Kidney (tissue), 14 donors: Measurements from ENCODE around the gene ZNF511. TPM values are rescaled to one million over a fixed set of nuclear protein-coding genes. Genes with fewer than 3 reads are reported as not detected.

Source experiments
- DNase-seq, 5 donors: peaks; one replicate each; pipeline ENCODE4 v3.0.0-alpha.2; 2013 to 2020
- FAIRE-seq: peaks from 2 replicates; lab custom pipeline; 2012; peaks lifted over from hg19 to GRCh38; lab: Jason Lieb, UNC
- H3K27ac ChIP-seq, 2 donors: one replicate each; pipeline ENCODE4 v1.7.0; 2013; ENCODE audit warnings: low read depth in 2 of 2, low read length in 2 of 2, inconsistent platforms in 1 of 2
- H3K27me3 ChIP-seq: one replicate; pipeline ENCODE4 v1.7.1; 2013; ENCODE audit warnings: low read length, inconsistent platforms; ENCODE audit not compliant: control insufficient read depth, insufficient read depth
- H3K36me3 ChIP-seq, 3 donors: one replicate each; pipeline versions ENCODE4 v1.7.0 to v1.7.1; 2013; ENCODE audit warnings: low read length in 3 of 3, control low read depth in 1 of 3, inconsistent platforms in 1 of 3; ENCODE audit not compliant: insufficient read depth in 3 of 3, control insufficient read depth in 2 of 3
- H3K4me1 ChIP-seq, 3 donors: one replicate each; pipeline versions ENCODE4 v1.7.0 to v1.7.1; 2013; ENCODE audit warnings: low read length in 3 of 3, inconsistent platforms in 1 of 3, low read depth in 1 of 3; ENCODE audit not compliant: control insufficient read depth in 2 of 3, insufficient read depth in 2 of 3
- H3K4me3 ChIP-seq, 3 donors: one replicate each; pipeline versions ENCODE4 v1.7.0 to v1.8.1; 2013; ENCODE audit warnings: low read length in 3 of 3, control low read depth in 1 of 3, inconsistent platforms in 1 of 3
- H3K9ac ChIP-seq, 3 donors: one replicate each; pipeline versions ENCODE4 v1.7.0 to v1.7.1; 2013; ENCODE audit warnings: low read length in 3 of 3, control low read depth in 1 of 3, inconsistent platforms in 1 of 3
- H3K9me3 ChIP-seq, 3 donors: one replicate each; pipeline versions ENCODE4 v1.7.0 to v1.7.1; 2013; ENCODE audit warnings: low read length in 3 of 3, control low read depth in 1 of 3, inconsistent platforms in 1 of 3; ENCODE audit not compliant: control insufficient read depth in 2 of 3, insufficient read depth in 1 of 3
- CTCF ChIP-seq: IDR thresholded peaks from 3 replicates; pipeline ENCODE4 v1.5.1; 2012; ENCODE audit warnings: mild to moderate bottlenecking, moderate library complexity, borderline replicate concordance; ENCODE audit not compliant: insufficient read depth; ENCODE audit errors: extremely low read depth
- intact Hi-C: fragments of 100-400 bp; cut with DNase I; formaldehyde crosslinking; loops from one replicate; pipeline ENCODE4 v1.11.1; 2022
- polyA plus RNA-seq: library from polyadenylated mRNA; stranded (reverse); fragments of 350-450 nt; fragmentation: Illumina TruSeq; extraction: RNeasy Lipid Tissue Mini Kit (QIAGEN cat#74804); gene quantifications from one replicate; pipeline ENCODE4 v1.2.3, GENCODE V29; 2014; ENCODE audit warnings: low read depth, low replicate concordance; ENCODE audit not compliant: insufficient read depth
- total RNA-seq: library from RNA; stranded (reverse); fragmentation: NEBNext Ultra II Directional; extraction: Animal tissue kit (Norgen Biotek cat#: 25700); gene quantifications from one replicate; pipeline ENCODE4 v1.2.1, GENCODE V29; 2021
- donor health status: control.
- donor health status: control.
- donor health status: control.
- donor health status: control.
- donor health status: control.
- donor health status: DM: yes; HTN: yes; CAD: no.
- donor health status: Normal renal cell carcinoma (clear cell type).

The ZNF511 gene
- total and polyA plus RNA-seq, 2 donors from 2014 or later, result 35.6 to 50.7 TPM

GRCh38 chr10:133309720-133310398 lies 1.1 kb downstream of the ZNF511 start:
- DNase-seq (peak in 3 of 5 donors; percentile 28 to 88 (median 85)), FAIRE-seq (no peak)
- Histone ChIP-seq H3K4me3 (peak overlapping the region in 2 of 3 donors; percentile 12 to 95), H3K4me1 (peaks cover 3 to 27% (median 14%) of the 10 kb centered on the region in 3 donors), H3K27ac (peak overlapping the region in 1 of 2 donors; percentile 9), H3K36me3 (peaks cover 0 to 16% (median 2%) of the 10 kb centered on the region in 3 donors), H3K9me3 (no peaks in the 10 kb centered on the region), H3K9ac (no peak overlapping the region), H3K27me3 (no peaks in the 10 kb centered on the region)
- TF ChIP-seq CTCF, result no peak
- intact Hi-C loops, result no loop called here

GRCh38 chr10:133310399-133310755 lies 1.7 kb downstream of the ZNF511 start:
- H3K27ac ChIP-seq, result no peak overlapping the region
- no peaks in the 10 kb centered on the region for H3K9me3 ChIP-seq
- no peak overlapping the region for H3K4me3 ChIP-seq
- peaks cover 0 to 16% (median 2%) of the 10 kb centered on the region in 3 donors for H3K36me3 ChIP-seq
- DNase-seq, result peak in 2 of 5 donors; percentile 66 to 77
- FAIRE-seq, result no peak
- H3K4me1 ChIP-seq, result peaks cover 3 to 27% (median 14%) of the 10 kb centered on the region in 3 donors
- TF ChIP-seq CTCF, result no peak
- no peaks in the 10 kb centered on the region for H3K27me3 ChIP-seq
- intact Hi-C loops, result no loop called here
- no peak overlapping the region for H3K9ac ChIP-seq

GRCh38 chr10:133310789-133311188 lies 2.1 kb downstream of the ZNF511 start:
- Histone ChIP-seq H3K27me3 (no peaks in the 10 kb centered on the region), H3K36me3 (peaks cover 0 to 16% (median 2%) of the 10 kb centered on the region in 3 donors), H3K27ac (no peak overlapping the region), H3K4me1 (peaks cover 3 to 23% (median 13%) of the 10 kb centered on the region in 3 donors), H3K9me3 (no peaks in the 10 kb centered on the region), H3K4me3 (no peak overlapping the region), H3K9ac (no peak overlapping the region)
- no peak for TF ChIP-seq CTCF
- FAIRE-seq (no peak), DNase-seq (peak in 1 of 5 donors; percentile 55)
- intact Hi-C loops, result no loop called here
